Activated CD8-positive, alpha-beta memory T cell treated with anti-CD3 and anti-CD28 coated beads for 36 hours (primary cell): Measurements from ENCODE around the gene SP9. TPM values are rescaled to one million over a fixed set of nuclear protein-coding genes. Genes with fewer than 3 reads are reported as not detected.
"Not testable (repeated sequence)": the region's sequence is repeated elsewhere in the genome, so short reads cannot be mapped to it uniquely, and the experiment has no call there.

Experiments
- CTCF ChIA-PET: fragments of 350-600 bp; sonication (Branson Sonifier 250); formaldehyde crosslinking; loops from one replicate; lab custom pipeline; 2021; ENCODE audit warnings: antibody characterized with exemption; lab: Charles Lee
- POLR2A ChIA-PET: fragments of 350-600 bp; sonication (Branson Sonifier 250); formaldehyde crosslinking; loops from one replicate; lab custom pipeline; 2021; ENCODE audit warnings: antibody characterized with exemption; lab: Charles Lee
- total RNA-seq, 2 experiments: library from RNA; stranded (reverse); gene quantifications; one replicate each; pipeline ENCODE4 v1.2.3, GENCODE V29; 2021

Gene SP9
- total RNA-seq, 2 experiments from 2014 or later, result not detected

DNA sequence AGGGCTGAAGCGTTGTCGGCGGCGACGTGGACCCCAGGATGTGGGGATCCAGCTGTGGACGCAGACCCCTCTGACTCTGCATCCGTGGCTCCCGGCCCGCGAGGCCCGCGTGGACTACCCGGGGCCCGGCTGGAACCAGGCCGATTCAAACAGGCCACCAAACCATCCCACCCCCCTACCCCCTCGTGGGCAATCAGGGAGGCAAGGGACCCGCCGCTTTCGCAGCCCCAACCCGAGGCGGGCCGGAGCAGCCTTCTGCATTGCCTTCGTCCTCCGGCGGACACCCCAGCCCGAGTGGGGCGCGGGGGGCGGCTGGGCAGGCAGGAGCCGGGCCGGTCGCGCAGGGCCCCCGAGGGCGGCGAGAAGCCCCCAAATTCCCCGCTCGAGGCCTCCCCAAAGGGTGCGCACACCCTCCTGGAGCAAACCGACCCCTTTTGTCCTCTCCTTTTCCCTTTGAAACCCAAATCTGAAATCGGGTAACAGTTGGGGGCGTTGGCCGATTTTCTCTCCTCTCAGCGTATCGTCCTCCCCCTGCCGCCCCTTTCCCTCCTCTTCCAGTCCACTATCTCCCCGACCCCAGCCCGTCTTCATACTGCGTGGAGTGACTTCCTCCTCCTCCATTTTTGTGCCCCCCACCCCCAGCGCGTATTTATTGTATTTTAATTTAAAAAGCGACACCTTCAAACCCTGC, 7.4 kb downstream of the SP9 start:
- POLR2A ChIA-PET, result no interaction called here
- CTCF ChIA-PET, result interaction anchor here (0.8 to 1.2 kb wide), 6 partner anchors 10 to 1762 kb away, joined by 3 to 8 read pairs (median 4); no protein-coding TSS in a partner anchor

DNA sequence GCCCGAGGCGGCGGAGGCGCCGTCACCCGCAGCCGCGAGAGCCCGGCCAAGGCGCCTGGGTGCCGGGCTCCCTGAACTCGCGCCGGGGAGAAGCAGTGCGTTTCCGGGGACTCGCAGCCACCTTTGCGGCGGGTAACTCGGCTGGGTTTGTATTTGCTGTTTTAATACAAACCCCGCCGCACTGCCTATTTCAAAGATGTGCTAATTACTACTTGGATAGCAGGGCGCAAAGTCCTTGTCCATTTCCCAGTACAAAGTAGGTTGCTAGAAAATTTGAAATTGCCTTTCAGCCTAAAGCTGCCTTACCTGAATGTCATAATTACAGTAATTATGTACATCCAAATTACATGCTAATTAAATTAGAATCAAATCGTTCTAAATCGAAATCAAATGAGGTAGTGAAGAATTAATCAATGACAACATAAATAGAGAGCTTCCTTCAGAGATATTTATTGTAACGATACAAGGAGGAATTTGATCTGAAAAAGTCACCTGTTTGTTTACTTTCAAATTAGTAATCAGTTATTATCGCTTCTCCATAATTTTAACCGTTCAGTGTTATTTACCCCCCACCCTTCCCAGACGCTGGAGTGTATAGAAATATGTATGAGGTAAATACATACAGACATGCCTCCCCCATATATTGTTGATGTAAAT, 8.1 kb downstream of the SP9 start:
- CTCF ChIA-PET, result interaction anchor here (0.7 kb wide), 1 partner anchor 17 kb away, joined by 3 read pairs; no protein-coding TSS in a partner anchor
- POLR2A ChIA-PET, result no interaction called here

DNA sequence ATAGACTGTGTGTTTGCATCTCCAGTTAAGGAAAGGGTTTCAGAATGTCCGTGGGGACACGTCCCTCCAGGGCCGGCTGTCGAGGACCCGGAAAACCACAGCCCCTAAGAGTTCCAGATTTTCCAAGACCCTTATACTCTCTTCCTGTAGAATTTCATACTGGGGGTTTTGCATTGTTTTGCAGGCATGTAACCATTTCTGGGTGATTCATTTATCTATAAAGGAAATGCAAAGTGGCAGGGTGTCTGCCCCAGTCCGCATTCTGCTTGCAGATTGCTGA, 8.5 kb downstream of the SP9 start:
- CTCF ChIA-PET, result interaction anchor here (0.7 kb wide), 1 partner anchor 17 kb away, joined by 3 read pairs; no protein-coding TSS in a partner anchor

DNA sequence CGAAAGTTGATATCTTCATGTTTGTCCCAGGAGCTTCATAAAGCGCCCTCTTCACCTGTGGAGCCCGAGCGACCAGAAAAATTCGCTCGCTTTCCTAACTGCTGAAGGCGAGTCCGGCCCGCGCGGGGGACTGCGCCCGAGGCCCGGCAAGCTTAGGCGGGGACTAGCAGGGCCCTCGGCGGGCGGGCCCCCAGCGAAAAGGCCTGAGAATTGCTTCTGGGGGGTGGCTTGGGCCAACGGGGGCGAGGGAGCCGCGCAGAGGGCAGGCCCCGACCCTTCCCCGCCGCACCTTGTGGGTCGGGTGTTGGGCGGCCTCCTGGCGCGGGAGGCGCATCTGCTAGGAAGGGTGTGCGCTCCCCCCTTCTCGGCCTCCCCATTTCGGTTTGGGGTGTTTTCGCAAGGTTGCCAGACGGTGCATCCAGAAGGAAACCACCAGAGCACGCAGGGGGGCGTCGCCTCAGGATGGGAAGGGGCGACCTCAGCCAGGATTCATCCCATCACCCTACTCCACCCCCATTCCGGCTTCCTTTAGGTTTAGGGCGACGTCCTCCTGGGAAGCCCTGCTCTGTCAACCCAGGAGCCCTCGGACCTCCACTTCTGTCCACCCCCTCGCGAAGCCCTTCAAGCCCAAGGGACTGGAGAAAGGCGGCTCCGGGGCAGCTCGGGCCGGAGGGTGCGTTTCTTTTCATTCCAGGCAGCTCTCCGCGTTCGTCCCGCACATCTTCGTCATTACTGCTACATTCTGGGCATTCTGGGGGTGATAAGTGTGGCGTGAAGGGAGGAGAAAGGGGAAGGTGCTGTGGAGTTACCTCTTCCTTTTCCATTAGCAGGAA, 9.1 kb downstream of the SP9 start:
- POLR2A ChIA-PET, result no interaction called here
- CTCF ChIA-PET, result interaction anchor here (0.6 to 1.2 kb wide), 4 partner anchors 17 to 1041 kb away, joined by 3 to 5 read pairs (median 3); no protein-coding TSS in a partner anchor

More for the DNA sequence above, 8.5 kb downstream of the SP9 start:
- POLR2A ChIA-PET, result no interaction called here

DNA sequence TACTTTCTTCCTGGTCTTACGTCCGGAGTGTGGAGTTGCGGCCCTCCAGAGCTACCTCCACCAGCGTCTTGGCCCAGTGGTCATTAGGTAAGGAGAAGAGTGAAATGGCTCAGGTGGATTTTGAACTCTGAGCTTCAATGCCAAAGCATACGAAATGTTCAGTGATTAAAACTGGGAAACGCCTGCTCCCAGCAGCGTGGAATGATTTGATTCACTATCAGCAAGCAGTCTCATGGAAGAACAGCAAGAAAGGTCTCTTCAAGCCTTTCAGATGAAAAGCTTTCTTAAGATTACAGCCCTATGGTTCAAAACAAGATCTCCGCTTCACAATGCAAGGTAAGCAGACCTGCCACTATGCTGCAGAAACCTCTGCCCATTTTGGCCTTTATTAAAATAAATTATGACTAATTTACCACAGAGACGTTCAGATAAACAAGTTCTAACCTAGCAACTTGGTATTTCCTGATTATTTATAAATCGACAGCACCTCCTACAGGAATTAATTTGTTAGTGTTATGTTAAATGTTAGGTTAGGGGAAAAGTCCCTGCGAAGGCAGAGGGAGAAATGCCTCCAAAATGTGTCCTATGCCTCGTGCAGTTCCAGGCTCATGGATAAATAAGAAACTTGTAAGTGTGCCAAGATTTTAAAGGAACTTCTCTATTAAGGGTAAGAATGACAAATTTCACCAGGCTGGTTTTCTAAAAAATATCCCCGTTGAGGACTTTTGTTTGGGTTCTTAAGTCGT, 10.1 kb downstream of the SP9 start:
- POLR2A ChIA-PET, result no interaction called here

DNA sequence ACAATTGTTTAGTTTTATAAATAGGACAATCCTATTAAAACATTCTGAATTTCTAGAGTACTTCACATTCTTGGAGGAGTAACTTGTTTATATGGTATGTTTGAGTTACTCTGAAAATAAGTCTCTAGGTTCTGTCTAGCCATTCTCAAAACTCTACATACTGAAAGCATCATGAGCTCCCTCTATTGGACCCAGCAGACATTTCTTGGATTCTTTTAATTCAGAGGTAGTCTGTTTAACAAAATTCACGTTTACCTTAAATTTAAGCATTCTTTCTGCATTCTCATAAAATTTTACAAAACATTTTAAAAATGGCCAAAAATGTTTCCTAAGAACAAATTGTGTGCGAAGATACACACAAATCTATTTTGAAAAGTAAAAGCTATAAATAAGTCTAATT, 15.3 kb downstream of the SP9 start:
- ChIA-PET CTCF (interaction anchor here (0.7 kb wide), 1 partner anchor 195 kb away, joined by 3 read pairs; no protein-coding TSS in a partner anchor), POLR2A (no interaction called here)

More for the DNA sequence above, 10.1 kb downstream of the SP9 start:
- CTCF ChIA-PET, result interaction anchor here (0.6 to 1.2 kb wide), 4 partner anchors 9 to 1042 kb away, joined by 3 to 5 read pairs (median 3); no protein-coding TSS in a partner anchor

DNA sequence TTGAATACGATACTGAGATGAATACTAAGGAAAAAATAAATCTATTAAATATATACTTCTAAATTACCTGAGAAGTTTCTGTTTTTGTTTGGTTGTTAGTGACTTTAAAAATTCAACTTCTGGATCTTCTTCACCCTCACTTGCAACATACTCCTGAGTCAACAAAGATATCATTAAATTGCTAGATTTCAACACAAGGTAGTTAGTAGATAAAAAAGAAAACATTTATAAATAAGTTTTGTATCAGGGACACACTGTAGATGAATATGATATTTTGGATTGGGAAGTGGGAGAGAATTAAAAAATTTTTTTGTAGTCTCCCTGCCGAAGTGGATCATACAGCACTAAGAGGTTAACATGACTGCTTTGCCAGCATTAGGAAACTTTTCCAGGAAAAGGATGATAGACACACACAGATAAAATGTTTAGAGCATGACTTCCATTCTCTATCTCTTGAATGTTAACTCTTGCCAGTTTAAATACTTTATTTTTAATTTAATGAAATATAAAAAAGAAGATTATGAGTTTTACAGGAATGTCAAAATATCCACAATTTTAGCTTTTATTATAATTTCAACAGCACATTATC, 15.9 kb downstream of the SP9 start:
- ChIA-PET CTCF (no interaction called here), POLR2A (no interaction called here)

DNA sequence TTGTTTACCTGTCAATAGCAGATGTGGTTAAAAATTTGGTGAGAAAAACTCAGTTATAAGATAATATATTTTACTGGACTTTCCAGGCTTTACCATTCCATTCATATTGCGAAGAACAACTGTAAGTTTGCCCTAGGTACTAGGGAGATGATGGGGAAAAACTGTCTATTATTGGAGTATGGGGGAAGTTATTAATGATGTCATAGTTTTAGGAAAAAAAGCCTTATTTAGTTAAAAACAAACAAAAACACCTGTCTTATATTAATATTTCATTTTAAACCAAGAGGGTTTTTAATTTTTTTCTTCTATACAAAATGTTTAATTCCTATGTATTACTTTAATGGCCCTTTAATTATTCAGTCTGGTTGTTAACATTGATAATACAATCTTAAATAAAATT, 18.2 kb downstream of the SP9 start:
- ChIA-PET POLR2A (no interaction called here), CTCF (no interaction called here)

DNA sequence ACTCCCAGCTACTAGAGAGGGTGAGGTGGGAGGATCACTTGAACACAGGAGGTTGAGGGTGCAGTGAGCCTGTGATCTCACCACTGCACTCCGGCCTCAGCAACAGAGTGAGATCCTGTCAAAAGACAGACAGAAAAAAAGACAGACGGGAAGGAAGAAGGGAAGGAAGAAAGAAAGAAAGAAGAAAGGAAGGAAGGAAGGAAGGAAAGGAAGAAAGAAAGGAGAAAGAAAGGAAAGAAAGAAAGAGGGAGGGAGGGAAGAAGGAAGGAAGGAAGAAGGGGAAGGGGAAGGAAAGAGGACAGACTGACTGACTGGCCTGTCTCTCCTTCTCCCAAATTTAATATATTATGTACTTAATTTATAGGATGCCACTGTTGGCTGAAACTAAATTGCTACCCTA, 21.6 kb downstream of the SP9 start:
- ChIA-PET POLR2A (no interaction called here), CTCF (interaction anchor here (0.7 kb wide), 1 partner anchor 57 kb away, joined by 3 read pairs; no protein-coding TSS in a partner anchor)

DNA sequence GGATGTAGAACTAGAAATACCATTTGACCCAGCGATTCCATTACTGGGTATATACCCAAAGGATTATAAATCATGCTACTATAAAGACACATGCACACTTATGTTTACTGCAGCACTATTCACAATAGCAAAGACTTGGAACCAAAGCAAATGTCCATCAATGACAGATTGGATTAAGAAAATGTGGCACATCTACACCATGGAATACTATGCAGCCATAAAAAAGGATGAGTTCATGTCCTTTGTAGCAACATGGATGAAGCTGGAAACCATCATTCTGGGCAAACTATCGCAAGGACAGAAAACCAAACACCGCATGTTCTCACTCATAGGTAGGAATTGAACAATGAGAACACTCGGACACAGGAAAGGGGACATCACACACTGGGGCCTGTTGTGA, 24.9 kb downstream of the SP9 start:
- CTCF ChIA-PET, POLR2A ChIA-PET: not testable (repeated sequence)

DNA sequence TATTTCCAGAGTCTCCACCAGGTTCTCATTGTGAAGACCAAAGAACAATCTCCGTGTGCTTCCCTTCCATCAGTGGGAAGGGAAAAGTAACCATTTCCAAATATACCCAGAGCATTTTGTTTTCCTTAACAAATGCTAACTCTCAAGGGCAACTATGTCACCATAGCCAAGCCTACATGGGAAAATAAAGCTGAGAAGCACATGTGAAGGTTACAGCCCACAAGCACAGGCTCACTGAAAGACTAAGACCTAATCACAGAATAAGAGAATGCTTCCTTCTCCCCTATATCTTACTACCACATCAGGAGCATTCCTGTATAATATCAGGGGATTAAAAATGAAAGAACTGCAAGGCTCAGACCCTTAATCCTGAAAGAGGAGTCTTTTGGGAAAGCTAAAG, 28.2 kb downstream of the SP9 start:
- ChIA-PET CTCF (interaction anchor here (0.6 to 1.1 kb wide), 2 partner anchors 183 to 913 kb away, joined by 3 read pairs; no protein-coding TSS in a partner anchor), POLR2A (no interaction called here)

DNA sequence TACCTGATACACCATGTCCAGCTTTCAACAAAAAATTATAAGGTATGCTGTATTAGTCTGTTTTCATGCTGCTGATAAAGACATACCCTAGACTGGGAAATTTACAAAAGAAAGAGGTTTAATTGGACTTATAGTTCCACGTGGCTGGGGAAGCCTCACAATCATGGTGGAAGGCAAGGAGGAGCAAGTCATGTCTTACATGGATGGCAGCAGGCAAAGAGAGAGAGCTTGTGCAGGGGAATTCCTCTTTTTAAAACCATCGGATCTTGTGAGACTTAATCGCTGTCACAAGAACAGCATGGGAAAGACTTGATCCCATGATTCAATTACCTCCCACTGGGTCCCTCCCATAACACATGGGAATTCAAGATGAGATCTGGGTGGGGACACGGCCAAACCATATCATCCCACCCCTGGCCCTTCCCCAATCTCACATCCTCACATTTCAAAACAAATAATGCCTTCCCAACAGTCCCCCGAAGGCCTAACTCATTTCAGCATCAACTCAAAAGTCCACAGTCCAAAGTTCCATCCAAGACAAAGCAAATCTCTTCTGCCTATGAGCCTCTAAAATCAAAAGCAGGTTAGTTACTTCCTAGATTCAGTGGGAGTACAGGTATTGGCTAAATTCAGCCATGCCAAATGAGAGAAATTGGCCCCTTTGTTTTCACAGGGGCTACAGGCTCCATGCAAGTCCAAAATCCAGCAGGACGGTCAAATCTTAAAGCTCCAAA, 28.9 kb downstream of the SP9 start:
- POLR2A ChIA-PET, CTCF ChIA-PET: not testable (repeated sequence)

DNA sequence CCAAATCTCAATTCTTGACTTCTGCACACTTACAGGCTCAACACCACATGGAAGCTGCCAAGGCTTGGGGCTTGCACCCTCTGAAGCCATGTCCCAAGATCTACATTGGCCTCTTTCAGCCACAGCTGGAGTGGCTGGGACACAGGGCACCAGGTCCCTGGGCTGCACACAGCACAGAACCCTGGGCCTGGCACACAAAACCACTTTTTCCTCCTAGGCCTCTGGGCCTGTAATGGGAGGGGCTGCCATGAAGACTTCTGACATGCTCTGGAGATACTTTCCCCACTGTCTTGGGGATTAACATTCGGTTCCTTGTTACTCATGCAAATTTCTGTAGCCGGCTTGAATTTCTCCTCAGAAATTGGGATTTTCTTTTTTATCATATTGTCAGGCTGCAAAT, 29.9 kb downstream of the SP9 start:
- POLR2A ChIA-PET, result no interaction called here
- CTCF ChIA-PET, result no interaction called here

DNA sequence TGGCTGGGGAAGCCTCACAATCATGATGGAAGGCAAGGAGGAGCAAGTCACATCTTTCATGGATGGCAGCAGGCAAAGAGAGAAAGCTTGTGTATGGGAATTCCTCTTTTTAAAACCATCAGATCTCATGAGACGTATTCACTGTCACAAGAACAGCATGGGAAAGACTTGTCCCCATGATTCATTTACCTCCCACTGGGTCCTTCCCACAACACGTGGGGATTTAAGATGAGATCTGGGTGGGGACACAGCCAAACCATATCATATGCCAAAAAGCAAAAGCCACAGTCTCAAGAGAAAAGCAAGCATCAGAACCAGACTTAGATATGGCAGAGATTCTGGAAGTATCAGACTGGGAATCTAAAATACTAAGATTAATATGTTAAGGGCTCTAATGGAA, 30.8 kb downstream of the SP9 start:
- POLR2A ChIA-PET, result no interaction called here

DNA sequence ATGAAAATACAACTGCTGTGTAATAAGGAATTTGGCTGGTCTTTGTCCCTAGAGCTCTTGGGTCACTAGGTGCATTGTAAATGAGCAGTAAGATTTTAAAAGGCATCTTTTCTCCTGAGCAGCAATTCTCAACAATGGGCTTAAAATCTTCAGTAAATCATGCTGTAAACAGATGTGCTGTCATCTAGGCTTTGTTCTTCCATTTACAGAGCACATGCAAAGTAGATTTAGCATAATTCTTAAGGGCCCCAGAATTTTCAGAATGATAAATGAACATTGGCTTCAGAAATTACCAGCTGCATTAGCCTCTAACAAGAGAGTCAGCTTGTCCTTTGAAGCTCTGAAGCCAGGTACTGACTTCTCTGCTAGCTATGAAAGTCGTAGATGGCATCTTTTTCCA, 33.9 kb downstream of the SP9 start:
- ChIA-PET CTCF (no interaction called here), POLR2A (no interaction called here)

More for the DNA sequence above, 30.8 kb downstream of the SP9 start:
- CTCF ChIA-PET, result no interaction called here

DNA sequence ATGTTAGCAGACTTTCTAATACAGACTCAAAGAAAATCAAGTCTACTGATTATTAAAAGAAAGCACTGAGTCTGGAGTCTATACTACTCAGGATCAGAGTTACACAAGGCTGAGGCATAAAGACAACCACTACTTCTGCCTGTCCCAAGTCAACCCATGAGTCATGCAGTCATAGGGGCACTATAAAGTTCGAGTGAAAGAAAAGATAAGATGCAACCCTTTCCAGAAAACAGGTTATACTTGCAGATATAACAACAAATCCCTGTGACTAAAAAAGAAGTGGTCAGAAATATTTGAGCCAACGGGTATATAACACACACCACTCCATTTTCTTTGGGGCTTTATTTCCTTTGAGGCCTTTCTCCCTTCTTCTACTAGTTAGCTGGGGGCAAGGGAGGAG, 42.2 kb downstream of the SP9 start:
- CTCF ChIA-PET, result no interaction called here
- POLR2A ChIA-PET, result interaction anchor here (0.7 kb wide), 1 partner anchor 567 kb away, joined by 3 read pairs; no protein-coding TSS in a partner anchor

DNA sequence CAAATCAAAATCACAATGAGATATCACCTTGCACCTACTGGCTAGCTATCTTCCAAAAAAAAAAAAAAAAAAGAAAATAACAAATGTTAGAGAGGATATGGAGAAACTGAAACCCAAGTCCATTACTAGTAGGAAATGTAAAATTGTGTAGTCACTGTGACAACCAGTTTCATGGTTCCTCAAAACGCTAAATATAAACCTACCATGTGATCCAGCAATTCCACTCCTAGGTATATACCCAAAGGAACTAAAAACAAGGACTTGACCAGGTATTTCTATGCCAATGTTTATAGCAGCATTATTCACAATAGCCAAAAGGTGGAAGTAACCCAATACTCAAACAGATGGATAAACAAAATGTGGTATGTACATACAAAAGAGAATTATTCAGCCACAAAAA, 49.0 kb downstream of the SP9 start:
- POLR2A ChIA-PET, result no interaction called here
- CTCF ChIA-PET, result interaction anchor here (0.6 to 0.7 kb wide), 3 partner anchors 595 to 1732 kb away, joined by 3 to 4 read pairs (median 3); no protein-coding TSS in a partner anchor

DNA sequence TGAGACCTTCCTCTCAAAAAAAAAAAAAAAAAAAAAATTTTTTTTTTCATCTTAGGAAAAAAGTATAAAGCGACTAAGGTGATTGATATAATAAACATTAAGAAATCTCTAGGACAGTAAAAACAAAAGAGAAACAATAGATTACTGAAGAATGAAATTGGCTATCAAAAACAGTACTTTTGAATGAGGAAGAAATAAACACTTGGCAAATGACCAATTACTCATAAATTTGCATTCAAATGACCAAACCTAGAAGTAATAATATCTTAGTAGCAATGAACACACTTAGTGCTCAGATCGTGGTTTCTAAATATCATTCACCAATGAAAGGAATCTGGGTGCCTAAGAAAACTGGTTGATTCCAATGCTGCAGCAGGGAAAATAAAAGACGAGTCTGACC, 50.4 kb downstream of the SP9 start:
- CTCF ChIA-PET, result no interaction called here
- POLR2A ChIA-PET, result no interaction called here
